ES-I3 (cell line): ENCODE data around the gene PARVB.

Experiments used
- H3K36me3 ChIP-seq: 2 replicates; pipeline ENCODE4 v1.6.1; 2013; ENCODE audit warnings: mild to moderate bottlenecking, low read length, control low read depth, moderate library complexity; ENCODE audit not compliant: insufficient read depth
- H3K4me1 ChIP-seq: 2 replicates; pipeline ENCODE4 v1.6.1; 2013; ENCODE audit warnings: mild to moderate bottlenecking, control low read depth, low read length; ENCODE audit not compliant: insufficient read depth
- H3K9ac ChIP-seq: 2 replicates; pipeline ENCODE4 v1.6.1; 2013; ENCODE audit warnings: low read depth, mild to moderate bottlenecking, low read length, moderate library complexity
- H3K9me3 ChIP-seq: 2 replicates; pipeline ENCODE4 v1.6.1; 2013; ENCODE audit warnings: mild to moderate bottlenecking, low read length, moderate library complexity; ENCODE audit not compliant: control insufficient read depth, insufficient read depth

The PARVB gene

GRCh38 chr22:44089717-44090570, 65.8 kb downstream of the PARVB start:
- H3K4me1 ChIP-seq: peaks cover 3% of the 10 kb centered on the region; the same call in 1 of the 2 replicates

GRCh38 chr22:44090571-44090905, 66.4 kb downstream of the PARVB start:
- H3K9ac ChIP-seq: no peak overlapping the region
- no peaks in the 10 kb centered on the region for H3K9me3 ChIP-seq
- peaks cover 3% of the 10 kb centered on the region; the same call in 1 of the 2 replicates for H3K4me1 ChIP-seq
- H3K36me3 ChIP-seq: no peaks in the 10 kb centered on the region

More at GRCh38 chr22:44089717-44090570, 65.8 kb downstream of the PARVB start:
- Histone ChIP-seq H3K9ac (no peak overlapping the region), H3K9me3 (no peaks in the 10 kb centered on the region), H3K36me3 (no peaks in the 10 kb centered on the region)

- no peak overlapping the region for H3K9ac ChIP-seq
- no peaks in the 10 kb centered on the region for H3K36me3 ChIP-seq
- H3K4me1 ChIP-seq: peaks cover 3% of the 10 kb centered on the region; the same call in 1 of the 2 replicates
- no peaks in the 10 kb centered on the region for H3K9me3 ChIP-seq
Measured at GRCh38 chr22:44091021-44091721, 67.1 kb downstream of the PARVB start.

GRCh38 chr22:44091751-44092150, 67.6 kb downstream of the PARVB start:
- H3K9ac ChIP-seq: no peak overlapping the region
- H3K9me3 ChIP-seq: no peaks in the 10 kb centered on the region
- peaks cover 3% of the 10 kb centered on the region; the same call in 1 of the 2 replicates for H3K4me1 ChIP-seq
- H3K36me3 ChIP-seq: no peaks in the 10 kb centered on the region

- Histone ChIP-seq H3K9me3 (no peaks in the 10 kb centered on the region), H3K36me3 (no peaks in the 10 kb centered on the region), H3K4me1 (peaks cover 3% of the 10 kb centered on the region; the same call in 1 of the 2 replicates), H3K9ac (no peak overlapping the region)
Measured at GRCh38 chr22:44092636-44093220, 68.6 kb downstream of the PARVB start.

GRCh38 chr22:44093791-44094190, 69.7 kb downstream of the PARVB start:
- no peaks in the 10 kb centered on the region for H3K9me3 ChIP-seq
- H3K4me1 ChIP-seq: peaks cover 3% of the 10 kb centered on the region; the same call in 1 of the 2 replicates
- no peaks in the 10 kb centered on the region for H3K36me3 ChIP-seq
- H3K9ac ChIP-seq: no peak overlapping the region

- Histone ChIP-seq H3K9me3 (no peaks in the 10 kb centered on the region), H3K9ac (no peak overlapping the region), H3K4me1 (peaks cover 3% of the 10 kb centered on the region; the same call in 1 of the 2 replicates), H3K36me3 (no peaks in the 10 kb centered on the region)
Measured at GRCh38 chr22:44094751-44095302, 70.7 kb downstream of the PARVB start.

- Histone ChIP-seq H3K9me3 (no peaks in the 10 kb centered on the region), H3K36me3 (no peaks in the 10 kb centered on the region), H3K9ac (no peak overlapping the region), H3K4me1 (no peaks in the 10 kb centered on the region)
Measured at GRCh38 chr22:44096736-44097135, 72.6 kb downstream of the PARVB start.

GRCh38 chr22:44097263-44098020, 73.3 kb downstream of the PARVB start:
- H3K9ac ChIP-seq: no peak overlapping the region
- peaks cover 4% of the 10 kb centered on the region; the same call in 1 of the 2 replicates for H3K9me3 ChIP-seq
- no peaks in the 10 kb centered on the region for H3K36me3 ChIP-seq
- no peaks in the 10 kb centered on the region for H3K4me1 ChIP-seq

- Histone ChIP-seq H3K9me3 (peaks cover 4% of the 10 kb centered on the region; the same call in 1 of the 2 replicates), H3K9ac (no peak overlapping the region), H3K4me1 (no peaks in the 10 kb centered on the region), H3K36me3 (no peaks in the 10 kb centered on the region)
Measured at GRCh38 chr22:44098021-44098739, 74.1 kb downstream of the PARVB start.

- no peak overlapping the region for H3K9ac ChIP-seq
- H3K4me1 ChIP-seq: no peaks in the 10 kb centered on the region
- H3K36me3 ChIP-seq: peaks cover 1% of the 10 kb centered on the region; the same call in 1 of the 2 replicates
- peaks cover 4% of the 10 kb centered on the region; the same call in 1 of the 2 replicates for H3K9me3 ChIP-seq
Measured at GRCh38 chr22:44098966-44099530, 74.9 kb downstream of the PARVB start.

GRCh38 chr22:44099696-44100095, 75.6 kb downstream of the PARVB start:
- Histone ChIP-seq H3K9me3 (peaks cover 4% of the 10 kb centered on the region; the same call in 1 of the 2 replicates), H3K36me3 (peaks cover 4% of the 10 kb centered on the region; the same call in 1 of the 2 replicates), H3K9ac (no peak overlapping the region), H3K4me1 (no peaks in the 10 kb centered on the region)

- Histone ChIP-seq H3K36me3 (peaks cover 8% of the 10 kb centered on the region; the same call in 1 of the 2 replicates), H3K9ac (no peak overlapping the region), H3K9me3 (peaks cover 9% of the 10 kb centered on the region; the same call in 1 of the 2 replicates), H3K4me1 (no peaks in the 10 kb centered on the region)
Measured at GRCh38 chr22:44100411-44100810, 76.3 kb downstream of the PARVB start.
